SHP77 treated with DMSO at 0.1 percent for 48 hours (cell line): ENCODE results near the gene LPP.

Experiments used
- DNase-seq: peaks from one replicate; lab custom pipeline; 2025; lab: John Stamatoyannopoulos, UW

Gene LPP

DNA sequence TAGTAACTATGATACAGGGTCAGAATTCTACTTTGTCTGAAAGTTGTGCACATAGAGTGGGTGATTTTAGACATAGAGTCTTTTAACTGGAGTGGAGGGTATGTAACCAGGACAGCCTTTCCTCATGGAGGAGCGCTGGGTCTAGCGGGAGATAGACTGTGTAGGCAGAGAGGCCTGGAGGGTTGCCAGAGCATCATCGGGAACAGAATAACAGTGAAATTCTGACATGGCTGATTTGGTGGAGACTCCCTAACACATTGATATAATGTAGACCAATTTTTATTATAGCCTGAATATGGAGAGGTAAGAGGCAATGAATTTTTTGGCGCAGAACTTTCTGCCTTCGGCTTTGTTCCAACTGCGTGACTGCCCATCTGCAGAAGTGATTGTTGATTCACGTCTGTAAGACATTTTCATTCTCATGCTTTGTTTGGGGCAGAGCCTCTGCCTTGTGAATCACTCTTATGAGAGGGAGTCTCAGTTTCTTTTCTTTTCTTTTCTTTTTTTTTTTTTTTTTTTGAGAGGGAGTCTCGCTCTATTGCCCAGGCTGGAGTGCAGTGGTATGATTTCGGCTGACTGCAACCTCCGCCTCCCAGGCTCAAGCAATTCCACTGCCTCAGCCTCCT is 16.0 kb downstream of the LPP start:
- DNase-seq: no peak

DNA sequence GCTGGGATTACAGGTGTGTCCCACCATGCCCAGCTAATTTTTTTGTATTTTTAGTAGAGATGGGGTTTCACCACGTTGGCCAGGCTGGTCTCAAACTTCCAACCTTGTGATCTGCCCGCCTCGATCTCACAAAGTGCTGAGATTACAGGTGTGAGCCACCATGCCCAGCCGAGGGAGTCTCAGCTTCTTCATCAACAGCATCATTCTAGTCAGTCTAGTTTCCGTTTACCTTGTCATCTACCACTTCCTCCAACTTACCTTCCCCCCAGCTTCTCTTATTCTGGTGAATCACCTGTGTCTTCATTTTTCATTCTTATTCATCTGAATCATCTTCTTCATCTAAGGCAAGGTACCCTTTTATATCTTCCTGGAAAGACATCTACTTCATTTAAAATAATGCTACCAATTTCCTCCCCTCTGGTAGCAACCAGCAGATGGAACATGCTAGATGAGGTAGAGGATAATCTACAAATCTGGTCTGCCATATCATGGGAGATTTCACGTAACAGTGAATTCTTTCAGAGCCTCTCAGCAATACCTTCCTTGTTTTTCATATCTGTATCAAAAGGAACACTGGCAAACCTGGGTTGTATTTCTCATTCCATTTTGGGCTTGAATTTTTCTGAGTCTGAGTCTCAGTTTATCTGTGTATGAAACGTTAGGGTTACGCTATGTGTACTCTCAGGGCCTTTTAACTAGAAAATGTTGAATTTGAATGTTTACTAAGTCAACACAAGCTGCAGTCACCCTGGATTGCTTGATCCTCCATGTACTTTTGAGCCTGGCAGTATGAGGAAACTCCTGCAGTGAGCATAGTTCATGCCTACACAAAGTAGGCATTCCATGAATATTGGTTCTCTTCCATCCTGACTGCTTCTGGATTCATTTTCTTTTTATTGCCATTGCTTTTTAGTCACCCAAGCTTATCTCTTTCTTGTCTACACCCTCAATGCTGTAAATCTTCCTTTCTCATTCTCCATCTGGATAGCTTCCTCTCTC is 16.8 kb downstream of the LPP start:
- no peak for DNase-seq

- no peak for DNase-seq
These were observed 17.9 kb downstream of the LPP start for GRCh38 chr3:188171682-188172467.

GRCh38 chr3:188174317-188175044 is 20.5 kb downstream of the LPP start:
- DNase-seq: peak; percentile 12

GRCh38 chr3:188176476-188176875 is 22.5 kb downstream of the LPP start:
- no peak for DNase-seq

GRCh38 chr3:188176884-188177283 is 22.9 kb downstream of the LPP start:
- no peak for DNase-seq

- no peak for DNase-seq
These were observed 23.8 kb downstream of the LPP start for GRCh38 chr3:188177721-188178120.

DNA sequence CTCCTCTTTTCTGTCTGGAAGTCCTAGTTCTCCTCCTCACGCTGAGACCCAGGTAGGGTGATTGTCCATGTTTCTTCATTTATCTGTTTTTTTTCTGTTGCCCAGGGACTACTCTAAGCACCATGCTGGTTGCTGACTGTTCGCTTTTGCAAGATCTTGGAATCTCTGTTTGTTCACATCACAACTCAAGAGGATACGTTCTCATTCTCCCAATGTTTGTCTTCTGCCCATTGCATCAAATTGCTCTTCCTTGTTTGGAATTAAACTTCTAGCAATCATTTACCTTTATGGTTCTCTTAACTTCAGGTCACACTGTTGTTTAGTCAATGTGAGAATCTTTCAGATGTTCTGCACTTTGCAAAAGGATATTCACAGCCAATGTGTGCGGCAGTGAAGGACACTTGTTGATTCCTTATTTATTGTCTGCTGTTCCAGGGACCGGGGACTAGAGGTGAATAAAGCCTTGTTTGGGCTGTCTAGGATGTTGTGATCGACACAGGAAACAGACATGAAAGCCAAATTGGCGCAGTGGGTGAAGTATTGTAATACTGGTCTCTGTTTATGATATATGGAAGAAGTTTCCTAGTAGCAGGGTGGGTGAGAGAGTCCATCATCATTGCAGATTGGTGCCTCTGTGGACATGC is 24.5 kb downstream of the LPP start:
- no peak for DNase-seq

GRCh38 chr3:188179006-188179966 is 25.3 kb downstream of the LPP start:
- DNase-seq: no peak

GRCh38 chr3:188180114-188180513 is 26.2 kb downstream of the LPP start:
- no peak for DNase-seq

DNA sequence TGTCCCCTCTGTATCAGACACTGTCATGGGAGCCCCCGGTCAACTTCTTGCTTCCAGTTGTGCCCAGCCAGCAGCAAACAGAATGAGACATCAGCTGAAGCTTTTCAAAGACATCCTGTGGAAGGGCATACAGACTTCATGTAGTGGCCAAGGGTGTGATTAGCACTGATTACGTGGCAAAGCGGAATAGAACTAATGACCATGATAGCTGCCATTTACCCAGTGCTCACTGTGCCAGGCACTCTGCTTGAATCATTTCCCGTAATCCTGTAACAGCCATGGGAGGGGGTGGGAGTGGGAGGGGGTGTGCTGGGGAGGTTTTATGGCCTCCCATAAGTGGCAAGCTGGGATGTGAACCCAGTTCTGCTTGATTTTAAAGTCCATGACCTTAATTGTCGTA is 29.5 kb downstream of the LPP start:
- no peak for DNase-seq

GRCh38 chr3:188184160-188184559 is 30.2 kb downstream of the LPP start:
- no peak for DNase-seq

GRCh38 chr3:188184649-188185048 is 30.7 kb downstream of the LPP start:
- no peak for DNase-seq

GRCh38 chr3:188185717-188186251 is 31.8 kb downstream of the LPP start:
- peak; percentile 13 for DNase-seq

DNA sequence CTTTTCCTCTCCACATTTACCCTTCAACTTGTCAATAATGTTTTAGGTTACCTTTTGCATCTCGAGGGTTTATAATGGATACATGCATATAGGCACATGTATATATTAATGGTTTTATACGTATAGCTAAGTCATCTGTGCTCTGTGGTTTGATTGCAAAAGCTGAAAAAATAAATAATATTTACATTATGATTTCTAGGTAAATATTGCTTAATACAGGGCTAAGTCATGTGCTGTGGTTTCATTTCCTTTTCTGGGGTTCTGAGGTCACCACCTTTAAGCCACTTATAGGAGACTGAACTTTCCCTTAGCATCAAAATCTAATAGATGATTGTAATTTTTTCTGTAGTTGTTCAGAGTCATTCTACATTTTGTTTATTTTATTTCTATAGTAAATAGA is 33.1 kb downstream of the LPP start:
- no peak for DNase-seq

GRCh38 chr3:188188911-188189310 is 35.0 kb downstream of the LPP start:
- no peak for DNase-seq

DNA sequence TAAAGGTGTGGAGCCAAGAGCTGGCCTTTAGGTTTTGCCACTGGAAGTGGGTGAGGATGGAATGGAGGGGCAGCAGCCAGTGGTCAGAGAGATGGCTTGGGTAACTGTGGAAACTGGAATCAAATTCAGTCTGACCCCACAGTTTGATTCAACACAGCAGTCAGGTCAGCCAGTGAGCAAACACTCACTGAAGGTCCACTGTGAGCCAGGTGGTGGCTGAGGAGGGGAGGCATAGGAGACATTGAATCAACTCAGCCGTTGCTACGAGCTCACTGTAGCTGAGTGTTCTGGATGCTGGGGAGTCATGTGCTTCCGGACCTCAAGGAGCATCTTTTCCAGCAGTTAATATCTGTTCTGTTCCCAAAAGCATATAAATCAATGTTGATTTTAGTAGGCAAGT is 37.5 kb downstream of the LPP start:
- peak; percentile 8 for DNase-seq

DNA sequence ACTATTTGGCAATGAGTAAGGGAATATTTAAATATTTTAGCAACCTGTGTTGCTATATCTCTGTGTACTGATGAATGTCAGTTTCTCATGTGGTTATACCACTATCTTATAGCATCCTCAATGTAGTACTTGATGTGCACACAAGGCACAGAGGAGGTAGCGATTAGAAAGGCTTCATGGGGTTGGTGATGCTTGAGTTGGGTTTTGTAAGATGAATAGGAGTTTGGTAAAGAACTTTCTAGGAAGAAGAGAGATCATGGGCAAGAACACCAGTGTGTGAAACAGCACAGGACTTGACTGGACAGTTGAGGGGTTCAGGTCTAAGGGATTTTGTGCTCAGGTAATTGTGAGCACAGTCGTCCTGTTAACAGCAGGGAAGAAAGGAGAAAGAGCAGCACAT is 38.1 kb downstream of the LPP start:
- no peak for DNase-seq

GRCh38 chr3:188194332-188194731 is 40.4 kb downstream of the LPP start:
- no peak for DNase-seq
